ENCODE results near the gene PELO.
A peak's percentile ranks its signal among the peaks of the same experiment; 100 is the strongest.

Gene PELO

DNA sequence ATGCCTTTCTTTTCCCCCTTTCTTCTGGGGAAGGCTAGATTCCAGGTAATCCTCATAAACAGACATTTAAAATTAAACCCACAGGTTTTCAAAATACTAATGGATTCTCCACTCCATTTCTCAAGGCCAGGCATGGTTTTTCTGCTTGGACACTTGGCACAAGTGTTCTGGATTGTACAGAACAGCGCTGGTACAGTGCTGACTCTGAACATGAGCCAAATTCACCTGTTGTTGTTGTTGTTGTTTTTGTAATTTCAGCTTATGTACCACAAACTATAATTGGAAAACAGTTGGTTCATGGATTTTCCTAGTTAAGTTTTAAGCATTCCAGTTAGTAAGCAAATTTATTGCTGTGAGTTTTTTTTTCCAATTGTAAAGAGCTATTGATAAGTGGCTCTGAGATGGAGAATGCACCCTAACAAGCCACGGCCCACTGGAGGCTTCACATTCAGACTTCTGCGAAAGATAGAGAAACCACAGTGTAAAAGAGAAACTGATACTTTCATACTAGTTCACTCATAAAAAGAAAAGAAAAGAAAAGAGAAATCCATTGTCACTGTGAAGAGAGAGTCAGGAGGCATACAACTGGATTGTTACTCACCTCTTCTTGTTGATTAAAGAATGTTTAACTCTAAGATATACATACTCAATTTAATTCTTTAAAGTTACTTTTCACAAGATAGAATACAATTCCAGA, 16.2 kb upstream of the PELO start:
- Histone ChIP-seq H3K9me3 (ENCODE audit: control insufficient read depth in 2 of 2, low read length in 2 of 2) (no peaks in the 10 kb centered on the region), H3K4me1 (ENCODE audit: control insufficient read depth in 2 of 2, insufficient read depth in 2 of 2, low read length in 2 of 2) (no peaks in the 10 kb centered on the region), H3K9ac (ENCODE audit: low read depth in 1 of 2, low read length in 2 of 2) (no peak overlapping the region), H3K4me3 (ENCODE audit: low read length in 2 of 2) (no peak overlapping the region), H3K27me3 (ENCODE audit: control insufficient read depth in 2 of 2, insufficient read depth in 2 of 2, low read length in 2 of 2) (no peaks in the 10 kb centered on the region), H3K27ac (ENCODE audit: low read depth in 2 of 2, low read length in 2 of 2) (peak overlapping the region in 1 of 2 donors; percentile 2), H3K36me3 (ENCODE audit: control insufficient read depth in 2 of 2, insufficient read depth in 2 of 2, low read length in 2 of 2) (no peaks in the 10 kb centered on the region)

DNA sequence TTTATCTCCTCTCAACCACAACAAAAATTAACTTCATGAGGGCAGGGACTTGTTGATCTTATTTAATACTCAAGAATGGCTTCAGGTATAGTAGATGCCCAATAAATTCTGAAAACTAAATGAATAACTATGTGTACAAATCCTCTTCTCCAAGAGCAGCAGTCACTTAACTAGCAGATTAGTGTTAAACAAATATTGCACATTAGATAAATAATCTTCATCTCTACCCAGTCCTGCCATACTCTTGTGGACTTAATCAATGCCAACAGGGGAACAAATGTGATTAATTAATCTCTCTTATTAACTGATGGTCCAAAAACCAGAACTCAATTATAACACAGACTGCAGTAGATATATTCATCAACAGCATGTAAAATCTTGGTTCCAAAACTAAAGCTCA, 15.0 kb upstream of the PELO start:
- H3K36me3 ChIP-seq (ENCODE audit: control insufficient read depth in 2 of 2, insufficient read depth in 2 of 2, low read length in 2 of 2): no peaks in the 10 kb centered on the region
- H3K9me3 ChIP-seq (ENCODE audit: control insufficient read depth in 2 of 2, low read length in 2 of 2): no peaks in the 10 kb centered on the region
- no peak overlapping the region for H3K27ac ChIP-seq (ENCODE audit: low read depth in 2 of 2, low read length in 2 of 2)
- no peak overlapping the region for H3K4me3 ChIP-seq (ENCODE audit: low read length in 2 of 2)
- no peaks in the 10 kb centered on the region for H3K27me3 ChIP-seq (ENCODE audit: control insufficient read depth in 2 of 2, insufficient read depth in 2 of 2, low read length in 2 of 2)
- H3K9ac ChIP-seq (ENCODE audit: low read depth in 1 of 2, low read length in 2 of 2): no peak overlapping the region
- H3K4me1 ChIP-seq (ENCODE audit: control insufficient read depth in 2 of 2, insufficient read depth in 2 of 2, low read length in 2 of 2): no peaks in the 10 kb centered on the region

DNA sequence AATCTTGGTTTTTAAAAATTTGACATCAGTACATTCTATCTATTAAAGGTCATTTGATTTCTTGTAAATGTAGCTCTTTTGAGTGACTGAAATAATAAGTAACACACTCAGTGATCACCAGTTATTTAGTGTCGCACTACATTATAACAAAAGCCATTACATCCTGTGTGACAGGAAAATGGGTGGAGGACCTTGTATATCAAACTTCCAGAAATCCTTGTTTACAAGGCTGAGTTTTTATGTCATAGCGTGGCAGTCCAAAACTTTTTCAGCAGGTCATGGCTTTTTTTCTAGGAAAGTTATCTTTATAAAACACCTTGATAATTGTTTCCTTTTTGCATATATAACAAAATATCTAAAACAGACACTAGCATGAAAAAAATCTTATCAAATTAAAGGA, 14.4 kb upstream of the PELO start:
- Histone ChIP-seq H3K27me3 (ENCODE audit: control insufficient read depth in 2 of 2, insufficient read depth in 2 of 2, low read length in 2 of 2) (no peaks in the 10 kb centered on the region), H3K9ac (ENCODE audit: low read depth in 1 of 2, low read length in 2 of 2) (no peak overlapping the region), H3K27ac (ENCODE audit: low read depth in 2 of 2, low read length in 2 of 2) (no peak overlapping the region), H3K9me3 (ENCODE audit: control insufficient read depth in 2 of 2, low read length in 2 of 2) (no peaks in the 10 kb centered on the region), H3K4me1 (ENCODE audit: control insufficient read depth in 2 of 2, insufficient read depth in 2 of 2, low read length in 2 of 2) (no peaks in the 10 kb centered on the region), H3K36me3 (ENCODE audit: control insufficient read depth in 2 of 2, insufficient read depth in 2 of 2, low read length in 2 of 2) (no peaks in the 10 kb centered on the region), H3K4me3 (ENCODE audit: low read length in 2 of 2) (no peak overlapping the region)

DNA sequence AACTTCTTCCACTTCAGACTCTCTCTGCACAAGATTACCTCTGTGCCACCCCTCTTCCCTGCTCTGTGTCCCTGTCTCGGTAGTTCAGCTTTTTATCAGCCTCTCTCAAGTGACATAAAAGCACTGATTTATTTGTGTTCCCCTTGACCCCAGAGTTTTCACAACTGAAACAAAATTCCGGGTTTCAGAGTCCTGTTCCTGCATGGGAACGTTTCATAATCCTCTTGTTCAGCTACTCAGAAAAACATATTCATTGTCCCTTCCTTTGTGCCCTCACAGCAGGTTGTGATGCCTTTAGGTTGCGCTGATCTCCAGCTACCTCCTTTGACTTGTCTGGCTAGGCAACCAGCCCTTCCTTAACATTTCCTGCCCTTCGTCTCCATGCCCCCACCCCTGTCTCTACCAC, 13.7 kb upstream of the PELO start:
- Histone ChIP-seq H3K9me3 (ENCODE audit: control insufficient read depth in 2 of 2, low read length in 2 of 2) (no peaks in the 10 kb centered on the region), H3K4me1 (ENCODE audit: control insufficient read depth in 2 of 2, insufficient read depth in 2 of 2, low read length in 2 of 2) (no peaks in the 10 kb centered on the region), H3K4me3 (ENCODE audit: low read length in 2 of 2) (no peak overlapping the region), H3K27me3 (ENCODE audit: control insufficient read depth in 2 of 2, insufficient read depth in 2 of 2, low read length in 2 of 2) (no peaks in the 10 kb centered on the region), H3K27ac (ENCODE audit: low read depth in 2 of 2, low read length in 2 of 2) (no peak overlapping the region), H3K9ac (ENCODE audit: low read depth in 1 of 2, low read length in 2 of 2) (no peak overlapping the region), H3K36me3 (ENCODE audit: control insufficient read depth in 2 of 2, insufficient read depth in 2 of 2, low read length in 2 of 2) (no peaks in the 10 kb centered on the region)

DNA sequence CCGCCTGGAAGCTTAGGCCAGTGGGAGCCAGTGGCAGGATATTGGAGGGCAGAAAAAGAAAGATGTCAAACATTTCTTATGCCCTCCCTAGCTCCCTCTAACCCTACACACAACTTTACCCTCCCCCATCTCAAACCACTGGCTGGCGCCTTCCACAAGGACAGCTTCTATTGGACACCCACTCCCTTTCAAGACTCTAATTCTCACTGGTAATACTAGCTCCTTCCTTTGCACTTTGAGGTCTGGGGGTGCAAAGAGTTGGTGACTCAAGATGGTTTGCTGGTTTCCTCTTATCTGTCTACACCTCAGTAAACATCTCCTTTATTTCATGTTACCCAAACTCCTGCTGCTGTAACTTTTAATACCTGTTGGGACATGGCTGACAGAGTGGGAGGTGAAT, 11.6 kb upstream of the PELO start:
- no peak overlapping the region for H3K27ac ChIP-seq (ENCODE audit: low read depth in 2 of 2, low read length in 2 of 2)

DNA sequence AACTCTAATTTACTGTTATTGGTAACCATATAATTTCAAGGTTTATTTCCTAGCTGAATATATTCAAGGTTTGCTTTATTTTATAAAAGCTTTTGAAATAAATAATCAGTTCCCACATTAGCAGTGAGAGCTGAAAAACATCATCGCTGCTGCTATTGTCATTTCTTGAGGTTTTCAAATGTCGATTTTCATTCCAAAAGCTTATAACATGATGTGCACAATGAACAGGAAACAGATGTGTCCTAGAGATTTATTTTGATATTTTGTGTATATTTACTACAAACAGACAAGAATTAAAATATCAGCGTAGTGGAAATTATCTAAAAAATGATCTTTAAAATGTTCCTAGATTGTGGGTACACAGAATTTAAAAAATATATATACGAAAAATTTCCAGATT, 10.5 kb upstream of the PELO start:
- no peak overlapping the region for H3K4me3 ChIP-seq (ENCODE audit: low read length in 2 of 2)
- no peaks in the 10 kb centered on the region for H3K4me1 ChIP-seq (ENCODE audit: control insufficient read depth in 2 of 2, insufficient read depth in 2 of 2, low read length in 2 of 2)
- no peak overlapping the region for H3K9ac ChIP-seq (ENCODE audit: low read depth in 1 of 2, low read length in 2 of 2)
- H3K27me3 ChIP-seq (ENCODE audit: control insufficient read depth in 2 of 2, insufficient read depth in 2 of 2, low read length in 2 of 2): peaks cover 0 to 2% of the 10 kb centered on the region in 2 donors
- H3K27ac ChIP-seq (ENCODE audit: low read depth in 2 of 2, low read length in 2 of 2): no peak overlapping the region
- no peaks in the 10 kb centered on the region for H3K9me3 ChIP-seq (ENCODE audit: control insufficient read depth in 2 of 2, low read length in 2 of 2)
- no peaks in the 10 kb centered on the region for H3K36me3 ChIP-seq (ENCODE audit: control insufficient read depth in 2 of 2, insufficient read depth in 2 of 2, low read length in 2 of 2)

More for the DNA sequence above, 11.6 kb upstream of the PELO start:
- Histone ChIP-seq H3K27me3 (ENCODE audit: control insufficient read depth in 2 of 2, insufficient read depth in 2 of 2, low read length in 2 of 2) (no peaks in the 10 kb centered on the region), H3K36me3 (ENCODE audit: control insufficient read depth in 2 of 2, insufficient read depth in 2 of 2, low read length in 2 of 2) (no peaks in the 10 kb centered on the region), H3K9ac (ENCODE audit: low read depth in 1 of 2, low read length in 2 of 2) (no peak overlapping the region), H3K9me3 (ENCODE audit: control insufficient read depth in 2 of 2, low read length in 2 of 2) (no peaks in the 10 kb centered on the region), H3K4me3 (ENCODE audit: low read length in 2 of 2) (no peak overlapping the region), H3K4me1 (ENCODE audit: control insufficient read depth in 2 of 2, insufficient read depth in 2 of 2, low read length in 2 of 2) (no peaks in the 10 kb centered on the region)

DNA sequence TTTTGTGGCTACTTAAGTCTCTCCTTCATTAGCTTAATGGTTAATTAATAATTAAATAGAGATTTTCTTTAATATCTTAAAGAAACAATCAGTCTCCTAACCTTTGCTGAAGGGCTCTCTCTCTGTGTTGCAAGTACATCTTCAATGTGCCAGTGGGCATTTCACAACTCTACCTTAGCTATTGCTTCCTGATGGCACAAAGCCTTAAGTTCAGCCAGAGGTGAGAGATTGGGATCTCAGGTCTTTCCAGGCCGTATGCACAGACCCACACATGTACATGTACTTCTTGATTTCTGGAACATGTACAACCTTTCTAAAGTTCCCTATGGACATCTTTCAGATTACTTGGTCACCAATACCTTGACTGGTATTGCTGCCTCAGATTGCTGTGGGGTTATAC, 8.9 kb upstream of the PELO start:
- Histone ChIP-seq H3K9me3 (ENCODE audit: control insufficient read depth in 2 of 2, low read length in 2 of 2) (no peaks in the 10 kb centered on the region), H3K27ac (ENCODE audit: low read depth in 2 of 2, low read length in 2 of 2) (no peak overlapping the region), H3K36me3 (ENCODE audit: control insufficient read depth in 2 of 2, insufficient read depth in 2 of 2, low read length in 2 of 2) (no peaks in the 10 kb centered on the region), H3K4me1 (ENCODE audit: control insufficient read depth in 2 of 2, insufficient read depth in 2 of 2, low read length in 2 of 2) (no peaks in the 10 kb centered on the region), H3K9ac (ENCODE audit: low read depth in 1 of 2, low read length in 2 of 2) (no peak overlapping the region), H3K27me3 (ENCODE audit: control insufficient read depth in 2 of 2, insufficient read depth in 2 of 2, low read length in 2 of 2) (peaks cover 0 to 2% of the 10 kb centered on the region in 2 donors), H3K4me3 (ENCODE audit: low read length in 2 of 2) (no peak overlapping the region)

DNA sequence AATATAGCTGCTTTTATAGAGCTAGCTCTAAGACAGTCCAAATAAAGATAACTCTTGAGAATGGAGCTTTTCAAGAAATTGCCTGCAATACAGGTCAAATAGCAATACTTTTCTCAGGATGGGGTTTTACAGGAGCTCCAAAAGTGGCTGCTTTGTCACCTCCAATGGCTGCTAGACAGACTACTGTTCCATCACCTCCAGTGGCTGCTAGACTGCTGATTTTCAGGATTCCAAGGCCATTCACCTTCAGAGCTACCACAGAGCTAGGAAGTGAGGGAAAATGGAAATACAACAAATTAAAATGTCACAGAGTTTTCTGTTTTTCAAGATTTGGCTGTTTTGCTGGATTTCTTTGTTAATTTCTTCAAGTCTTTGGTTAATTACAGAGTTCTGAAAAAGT, 8.5 kb upstream of the PELO start:
- Histone ChIP-seq H3K27ac (ENCODE audit: low read depth in 2 of 2, low read length in 2 of 2) (no peak overlapping the region), H3K9ac (ENCODE audit: low read depth in 1 of 2, low read length in 2 of 2) (no peak overlapping the region), H3K4me1 (ENCODE audit: control insufficient read depth in 2 of 2, insufficient read depth in 2 of 2, low read length in 2 of 2) (no peaks in the 10 kb centered on the region), H3K9me3 (ENCODE audit: control insufficient read depth in 2 of 2, low read length in 2 of 2) (no peaks in the 10 kb centered on the region), H3K27me3 (ENCODE audit: control insufficient read depth in 2 of 2, insufficient read depth in 2 of 2, low read length in 2 of 2) (peaks cover 0 to 2% of the 10 kb centered on the region in 2 donors), H3K4me3 (ENCODE audit: low read length in 2 of 2) (no peak overlapping the region), H3K36me3 (ENCODE audit: control insufficient read depth in 2 of 2, insufficient read depth in 2 of 2, low read length in 2 of 2) (no peaks in the 10 kb centered on the region)

DNA sequence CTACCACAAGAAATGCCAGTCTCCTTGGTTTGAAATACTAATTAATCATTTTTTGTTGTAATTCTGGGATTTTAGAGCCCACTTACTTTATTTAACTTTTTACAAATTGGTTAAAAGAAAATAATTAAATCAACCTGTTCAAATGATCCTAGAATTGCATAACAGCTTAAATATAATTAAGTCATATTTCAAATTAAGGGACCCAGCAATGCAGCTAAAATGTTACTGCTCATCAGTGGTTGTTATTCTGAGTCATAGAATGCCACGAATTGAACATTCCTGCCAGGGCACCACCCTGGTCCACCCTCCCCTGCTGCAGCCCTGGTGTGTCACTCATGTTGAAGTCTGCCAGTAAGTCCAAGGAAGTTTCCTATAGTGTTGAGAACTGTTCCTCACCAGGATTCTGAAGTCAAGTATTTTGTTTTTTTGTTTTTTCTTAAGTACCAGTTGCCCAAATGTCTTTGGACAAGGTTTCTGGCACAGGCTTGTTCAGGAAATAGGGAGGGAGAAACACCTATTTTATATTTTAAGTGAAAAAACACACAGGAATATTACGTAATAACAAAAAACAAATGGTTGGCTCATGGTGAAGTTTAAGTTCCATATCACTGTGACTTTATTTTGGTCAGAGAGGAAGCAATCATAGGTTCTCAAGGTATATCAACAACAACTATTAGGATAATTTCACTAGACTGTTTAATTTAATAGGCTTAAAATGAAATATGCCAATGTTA, 4.3 kb upstream of the PELO start:
- H3K27ac ChIP-seq (ENCODE audit: low read depth in 2 of 2, low read length in 2 of 2): no peak overlapping the region
- no peak overlapping the region for H3K4me3 ChIP-seq (ENCODE audit: low read length in 2 of 2)
- H3K36me3 ChIP-seq (ENCODE audit: control insufficient read depth in 2 of 2, insufficient read depth in 2 of 2, low read length in 2 of 2): no peaks in the 10 kb centered on the region
- H3K27me3 ChIP-seq (ENCODE audit: control insufficient read depth in 2 of 2, insufficient read depth in 2 of 2, low read length in 2 of 2): peaks cover 0 to 2% of the 10 kb centered on the region in 2 donors
- H3K4me1 ChIP-seq (ENCODE audit: control insufficient read depth in 2 of 2, insufficient read depth in 2 of 2, low read length in 2 of 2): peaks cover 0 to 5% of the 10 kb centered on the region in 2 donors
- no peak overlapping the region for H3K9ac ChIP-seq (ENCODE audit: low read depth in 1 of 2, low read length in 2 of 2)
- H3K9me3 ChIP-seq (ENCODE audit: control insufficient read depth in 2 of 2, low read length in 2 of 2): no peaks in the 10 kb centered on the region

DNA sequence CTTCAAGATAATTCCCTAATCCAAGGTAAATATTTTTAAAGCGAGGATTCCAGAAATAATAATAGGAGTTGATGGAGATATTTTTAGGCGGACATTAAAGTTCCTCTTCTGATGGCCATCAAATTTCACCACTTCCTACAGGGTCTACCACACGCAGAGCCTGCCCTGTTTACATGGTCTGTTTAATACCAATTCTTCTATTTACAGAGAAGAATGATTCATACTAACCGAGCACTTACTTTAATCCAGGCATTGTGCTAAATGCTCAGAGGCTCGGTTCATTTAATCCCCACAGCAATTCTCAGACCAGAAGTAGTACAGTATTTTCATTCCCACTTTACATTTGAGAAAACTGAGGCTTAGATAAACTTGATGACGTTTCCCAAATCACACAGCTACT, 3.0 kb upstream of the PELO start:
- Histone ChIP-seq H3K4me3 (ENCODE audit: low read length in 2 of 2) (no peak overlapping the region), H3K9ac (ENCODE audit: low read depth in 1 of 2, low read length in 2 of 2) (no peak overlapping the region), H3K4me1 (ENCODE audit: control insufficient read depth in 2 of 2, insufficient read depth in 2 of 2, low read length in 2 of 2) (peaks cover 9 to 10% of the 10 kb centered on the region in 2 donors), H3K9me3 (ENCODE audit: control insufficient read depth in 2 of 2, low read length in 2 of 2) (no peaks in the 10 kb centered on the region), H3K27me3 (ENCODE audit: control insufficient read depth in 2 of 2, insufficient read depth in 2 of 2, low read length in 2 of 2) (peaks cover 0 to 2% of the 10 kb centered on the region in 2 donors), H3K27ac (ENCODE audit: low read depth in 2 of 2, low read length in 2 of 2) (no peak overlapping the region), H3K36me3 (ENCODE audit: control insufficient read depth in 2 of 2, insufficient read depth in 2 of 2, low read length in 2 of 2) (no peaks in the 10 kb centered on the region)

Data from mucosa of rectum (tissue), 2 donors.